ENCODE data around the gene SLC34A2. TPM values are rescaled to one million over a fixed set of nuclear protein-coding genes. Genes with fewer than 3 reads are reported as not detected.

SLC34A2 gene
- total and polyA plus RNA-seq, 11 donors, result 0.04 to 5.5 TPM; not detected in 9

- H3K27ac ChIP-seq, result no peak overlapping the region
- TF ChIP-seq POLR2A (IDR thresholded peaks at IDR 0.05), result no peak
- TF ChIP-seq CTCF (IDR thresholded peaks at IDR 0.05), result no peak
- intact Hi-C loops (cut with DNase I), result no loop called here
Observed at GRCh38 chr4:25713812-25714211, 58.2 kb downstream of the SLC34A2 start.

GRCh38 chr4:25722964-25723363, 67.3 kb downstream of the SLC34A2 start:
- Histone ChIP-seq H3K4me3 (no peak overlapping the region), H3K36me3 (no peaks in the 10 kb centered on the region), H3K27ac (no peak overlapping the region), H3K9me3 (no peaks in the 10 kb centered on the region), H3K27me3 (no peaks in the 10 kb centered on the region), H3K4me1 (peaks cover 0 to 7% (median 0%) of the 10 kb centered on the region in 12 donors)
- intact Hi-C loops (cut with DNase I), result no loop called here
- 18 to 35% (median 26%) methylated on average over 3 of the region's 3 CpGs for WGBS, 4 donors
- ATAC-seq (peak in 2 of 4 donors; percentile 54 to 82), DNase-seq (peak in 1 of 5 donors; percentile 28)
- TF ChIP-seq POLR2A (IDR thresholded peaks at IDR 0.05) (no peak), CTCF (IDR thresholded peaks at IDR 0.05) (no peak)

More at GRCh38 chr4:25713812-25714211, 58.2 kb downstream of the SLC34A2 start:
- ATAC-seq, result no peak
- Histone ChIP-seq H3K4me3 (no peak overlapping the region), H3K36me3 (no peaks in the 10 kb centered on the region), H3K9me3 (peaks cover 0 to 4% (median 0%) of the 10 kb centered on the region in 12 donors), H3K4me1 (no peaks in the 10 kb centered on the region), H3K27me3 (no peaks in the 10 kb centered on the region)
- 88 to 96% (median 94%) methylated on average over 4 of the region's 4 CpGs for WGBS, 4 donors
- DNase-seq, result no peak

GRCh38 chr4:25723409-25723808, 67.8 kb downstream of the SLC34A2 start:
- WGBS, 4 donors, result 75 to 100% (median 84%) methylated on average over 1 of the region's 1 CpG
- no peak for TF ChIP-seq CTCF (IDR thresholded peaks at IDR 0.05)
- TF ChIP-seq POLR2A (IDR thresholded peaks at IDR 0.05), result no peak
- Histone ChIP-seq H3K27me3 (no peaks in the 10 kb centered on the region), H3K36me3 (no peaks in the 10 kb centered on the region), H3K4me3 (no peak overlapping the region), H3K9me3 (no peaks in the 10 kb centered on the region), H3K4me1 (peaks cover 0 to 7% (median 0%) of the 10 kb centered on the region in 12 donors), H3K27ac (no peak overlapping the region)
- DNase-seq, result no peak
- intact Hi-C loops (cut with DNase I), result no loop called here
- no peak for ATAC-seq

GRCh38 chr4:25725870-25726269, 70.2 kb downstream of the SLC34A2 start:
- H3K36me3 ChIP-seq, result no peaks in the 10 kb centered on the region
- DNase-seq (no peak), ATAC-seq (no peak)
- peaks cover 0 to 7% (median 0%) of the 10 kb centered on the region in 12 donors for H3K4me1 ChIP-seq
- H3K27me3 ChIP-seq, result no peaks in the 10 kb centered on the region
- H3K9me3 ChIP-seq, result no peaks in the 10 kb centered on the region
- no peak overlapping the region for H3K4me3 ChIP-seq
- 51 to 57% (median 51%) methylated on average over 7 of the region's 7 CpGs for WGBS, 4 donors
- TF ChIP-seq CTCF (IDR thresholded peaks at IDR 0.05) (no peak), POLR2A (IDR thresholded peaks at IDR 0.05) (no peak)
- intact Hi-C loops (cut with DNase I), result no loop called here
- H3K27ac ChIP-seq, result no peak overlapping the region
